PC-9 (cell line): Measurements from ENCODE around the gene FITM1. TPM values are rescaled to one million over a fixed set of nuclear protein-coding genes. Genes with fewer than 3 reads are reported as not detected.
A peak's percentile ranks its signal among the peaks of the same experiment; 100 is the strongest.

Experiments
- BruUV-seq: library from RNA; stranded (reverse); fragments of 400-500 nt; replicated peaks from 2 replicates; lab custom pipeline; 2021; lab: Mats Ljungman, UMichigan
- CTCF ChIA-PET: fragments of 300-600 bp; sonication (Branson Sonifier 250); formaldehyde crosslinking; loops from one replicate; lab custom pipeline; 2022; ENCODE audit warnings: antibody characterized with exemption; lab: Charles Lee
- POLR2A ChIA-PET: fragments of 300-600 bp; sonication (Branson Sonifier 250); formaldehyde crosslinking; loops from one replicate; lab custom pipeline; 2022; ENCODE audit warnings: antibody characterized with exemption; ENCODE audit not compliant: unreplicated experiment; lab: Charles Lee
- DNase-seq, 2 experiments: peaks; one replicate each; pipeline versions ENCODE4 v3.0.0 to v3.0.0-alpha.2; 2015 to 2022; ENCODE audit warnings: mixed read lengths in 1 of 2
- H2AFZ ChIP-seq: fragments of 200-600 bp; sonication (generic); 2 replicates; pipeline ENCODE4 v1.8.1; 2017; ENCODE audit warnings: antibody characterized with exemption
- H3F3A ChIP-seq: fragments of 200-600 bp; sonication (generic); 2 replicates; pipeline ENCODE4 v1.8.1; 2017; ENCODE audit warnings: antibody characterized with exemption, mild to moderate bottlenecking, low read depth; ENCODE audit not compliant: insufficient read depth
- H3K27ac ChIP-seq: fragments of 200-600 bp; sonication (generic); 2 replicates; pipeline ENCODE4 v1.6.1; 2016; ENCODE audit warnings: mixed run types
- H3K27me3 ChIP-seq: fragments of 200-600 bp; sonication (generic); 2 replicates; pipeline ENCODE4 v1.6.1; 2016; ENCODE audit warnings: low read depth, mixed run types; ENCODE audit not compliant: insufficient read depth
- H3K36me3 ChIP-seq: fragments of 200-600 bp; sonication (generic); 2 replicates; pipeline ENCODE4 v1.6.1; 2016; ENCODE audit warnings: low read depth, mixed run types
- H3K4me1 ChIP-seq: fragments of 200-600 bp; sonication (generic); replicated peaks from 2 replicates; pipeline ENCODE4 v1.6.1; 2016; ENCODE audit warnings: mixed run types; ENCODE audit not compliant: insufficient read depth
- H3K4me2 ChIP-seq: fragments of 200-600 bp; sonication (generic); 2 replicates; pipeline ENCODE4 v1.6.1; 2017; ENCODE audit warnings: mixed run types
- H3K4me3 ChIP-seq: fragments of 200-600 bp; sonication (generic); 2 replicates; pipeline ENCODE4 v1.6.1; 2016; ENCODE audit warnings: mixed run types
- H3K79me2 ChIP-seq: fragments of 200-600 bp; sonication (generic); 2 replicates; pipeline ENCODE4 v1.6.1; 2017; ENCODE audit warnings: low read depth, mixed run types
- H3K9me2 ChIP-seq: fragments of 200-600 bp; sonication (generic); 2 replicates; pipeline ENCODE4 v1.8.1; 2017; ENCODE audit warnings: mild to moderate bottlenecking; ENCODE audit not compliant: insufficient read depth
- H3K9me3 ChIP-seq: fragments of 200-600 bp; sonication (generic); 2 replicates; pipeline ENCODE4 v1.8.1; 2016; ENCODE audit warnings: low read depth; ENCODE audit not compliant: insufficient read depth
- H4K20me1 ChIP-seq: fragments of 200-600 bp; sonication (generic); 2 replicates; pipeline ENCODE4 v1.8.1; 2017; ENCODE audit not compliant: insufficient read depth
- CTCF ChIP-seq: fragments of 200-600 bp; sonication (generic); conservative IDR thresholded peaks from 2 replicates; pipeline ENCODE4 v1.6.1; 2017; ENCODE audit warnings: mixed run types, antibody characterized with exemption, mild to moderate bottlenecking, moderate library complexity
- EZH2 ChIP-seq: fragments of 200-600 bp; sonication (generic); IDR thresholded peaks from 2 replicates; pipeline ENCODE4 v1.8.0; 2017; ENCODE audit warnings: antibody characterized with exemption, low read depth
- intact Hi-C: fragments of 100-400 bp; cut with micrococcal nuclease; formaldehyde crosslinking; loops from one replicate; pipeline ENCODE4 v1.10.0; 2022; ENCODE audit not compliant: unreplicated experiment
- total RNA-seq: library from RNA; stranded (reverse); gene quantifications from 2 replicates; pipeline ENCODE4 v1.2.3, GENCODE V29; 2021

Gene FITM1
- total RNA-seq, 1 experiment from 2014 or later, result 0.72 TPM

DNA sequence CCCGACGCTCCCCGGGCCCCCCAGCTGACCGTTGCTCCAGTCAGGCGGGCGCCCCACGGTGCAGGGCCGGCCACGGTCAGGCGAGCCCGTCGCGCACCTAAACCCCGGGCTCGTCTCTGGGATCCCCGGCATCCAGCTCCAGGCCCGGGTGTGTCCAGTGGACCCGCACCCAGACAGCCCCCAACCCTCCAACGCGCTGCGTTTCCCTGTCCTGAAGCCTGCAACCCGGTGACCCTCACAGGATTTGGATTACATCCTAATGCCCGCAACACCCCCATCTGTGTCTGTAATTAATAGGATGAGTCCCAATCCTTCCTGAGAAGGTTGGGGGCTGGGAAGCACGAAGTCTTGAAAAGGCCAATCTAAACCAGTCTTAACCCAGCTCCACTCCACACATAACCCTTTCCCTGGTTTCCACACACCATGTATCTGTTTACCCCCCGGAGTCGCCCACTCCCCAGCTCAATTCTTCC is 48.7 kb upstream of the FITM1 start:
- Histone ChIP-seq H3K79me2 (no peaks in the 10 kb centered on the region), H3K9me2 (no peaks in the 10 kb centered on the region), H2AFZ (peak overlapping the region; percentile 68; the same call in 1 of the 2 replicates), H3K4me2 (peak overlapping the region; percentile 77), H3K27ac (no peak overlapping the region), H4K20me1 (no peaks in the 10 kb centered on the region), H3K9me3 (no peaks in the 10 kb centered on the region), H3F3A (no peaks in the 10 kb centered on the region), H3K27me3 (no peaks in the 10 kb centered on the region), H3K36me3 (no peaks in the 10 kb centered on the region), H3K4me1 (peaks cover 10% of the 10 kb centered on the region; the same call in 1 of the 2 replicates), H3K4me3 (peak overlapping the region; percentile 68; the same call in 1 of the 2 replicates)
- intact Hi-C loops, result no loop called here
- TF ChIP-seq CTCF (no peak), EZH2 (no peak)
- CTCF ChIA-PET, result interaction anchor here (0.6 kb wide), 1 partner anchor 12 kb away, joined by 5 read pairs; no protein-coding TSS in a partner anchor
- POLR2A ChIA-PET, result no interaction called here
- no peak for DNase-seq
- TSS peak; percentile 71 for BruUV-seq

DNA sequence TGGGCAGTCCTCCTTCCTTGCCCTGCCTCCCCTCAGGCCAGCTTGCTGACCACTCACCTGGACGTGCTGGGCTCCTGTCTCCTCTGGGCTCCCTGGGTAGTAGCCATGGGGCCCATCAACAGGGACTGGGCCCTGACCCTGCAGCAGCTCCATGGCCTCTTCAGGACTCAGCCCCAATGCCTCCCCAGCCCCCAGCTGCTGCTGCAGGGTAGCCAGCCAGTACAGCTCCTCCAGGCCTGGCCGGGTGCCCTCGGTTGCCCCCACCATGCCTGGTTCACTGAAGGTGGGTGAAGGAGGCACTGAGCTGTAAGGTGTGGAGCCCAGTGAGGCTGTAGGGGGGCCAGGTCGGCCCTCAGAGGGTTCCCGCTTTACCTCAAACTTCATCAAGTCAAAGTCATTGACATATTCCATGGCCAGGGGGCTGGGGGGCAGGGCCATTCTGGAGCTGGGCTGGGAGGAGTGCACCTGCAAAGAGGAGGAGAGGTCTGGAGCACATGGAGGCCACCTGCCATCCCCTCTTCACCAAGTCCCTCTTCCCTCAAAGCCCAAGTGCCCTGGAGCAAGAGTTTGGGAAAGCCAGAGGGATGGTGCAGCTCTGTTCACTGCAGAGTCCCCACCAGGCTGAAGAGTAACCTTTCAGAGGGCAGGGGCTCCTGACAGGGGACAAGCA is 47.9 kb upstream of the FITM1 start:
- no peaks in the 10 kb centered on the region for H3K36me3 ChIP-seq
- CTCF ChIA-PET, result no interaction called here

DNA sequence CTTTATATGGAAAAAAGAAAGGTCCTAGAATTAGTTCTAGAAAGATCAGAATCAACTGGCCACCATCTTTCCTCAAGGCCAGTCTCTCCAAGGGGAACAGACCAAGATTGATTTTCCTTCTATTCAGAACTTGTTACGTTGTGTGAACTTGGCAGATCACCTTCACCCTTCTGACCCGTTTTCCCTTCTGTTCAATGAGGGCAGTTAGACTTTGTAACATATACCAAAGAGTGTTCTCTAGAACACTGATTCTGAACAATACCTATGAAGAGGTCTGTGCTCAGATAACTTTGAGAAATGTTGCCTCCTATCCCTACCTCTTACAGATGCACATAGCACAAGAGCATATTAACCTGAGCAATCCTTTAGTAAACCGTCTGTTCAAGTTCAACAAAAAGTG is 47.0 kb upstream of the FITM1 start:
- CTCF ChIA-PET, result no interaction called here
- no TSS peak for BruUV-seq
- Histone ChIP-seq H3K36me3 (no peaks in the 10 kb centered on the region), H2AFZ (no peak overlapping the region), H3K27me3 (no peaks in the 10 kb centered on the region), H4K20me1 (no peaks in the 10 kb centered on the region), H3F3A (no peaks in the 10 kb centered on the region), H3K27ac (no peak overlapping the region), H3K4me1 (peaks cover 10% of the 10 kb centered on the region; the same call in 1 of the 2 replicates), H3K4me3 (no peak overlapping the region), H3K9me3 (no peaks in the 10 kb centered on the region), H3K4me2 (no peak overlapping the region), H3K9me2 (no peaks in the 10 kb centered on the region), H3K79me2 (no peaks in the 10 kb centered on the region)
- POLR2A ChIA-PET, result no interaction called here
- no peak for DNase-seq
- TF ChIP-seq EZH2, result no peak
- TF ChIP-seq CTCF, result no peak
- intact Hi-C loops, result no loop called here

More for the DNA sequence above, 47.9 kb upstream of the FITM1 start:
- TF ChIP-seq EZH2 (no peak), CTCF (no peak)
- H3K4me2 ChIP-seq, result no peak overlapping the region
- intact Hi-C loops, result no loop called here
- H3K27ac ChIP-seq, result no peak overlapping the region
- peaks cover 10% of the 10 kb centered on the region; the same call in 1 of the 2 replicates for H3K4me1 ChIP-seq
- POLR2A ChIA-PET, result no interaction called here
- no peaks in the 10 kb centered on the region for H3K9me3 ChIP-seq
- H4K20me1 ChIP-seq, result no peaks in the 10 kb centered on the region
- H3K4me3 ChIP-seq, result no peak overlapping the region
- no peaks in the 10 kb centered on the region for H3K9me2 ChIP-seq
- no peaks in the 10 kb centered on the region for H3K79me2 ChIP-seq
- no peaks in the 10 kb centered on the region for H3F3A ChIP-seq
- H2AFZ ChIP-seq, result no peak overlapping the region
- BruUV-seq, result no TSS peak
- no peaks in the 10 kb centered on the region for H3K27me3 ChIP-seq
- no peak for DNase-seq
